ENCODE measurements around the gene ACER1. TPM values are rescaled to one million over a fixed set of nuclear protein-coding genes. Genes with fewer than 3 reads are reported as not detected.
A peak's percentile ranks its signal among the peaks of the same experiment; 100 is the strongest.

The ACER1 gene
- total RNA-seq, 2 donors from 2014 or later = not detected

GRCh38 chr19:6279931-6280591 lies 53.4 kb downstream of the ACER1 start, which contains the start of gene MLLT1:
Gene MLLT1 (minus strand): TSS chr19:6279975. CDS start chr19:6279784, 191 bp downstream.
- no peaks in the 10 kb centered on the region for H3K27me3 ChIP-seq (ENCODE audit: control insufficient read depth, insufficient read depth, low read length, poor library complexity, severe bottlenecking)
- no peak within 1 kb of the TSS for H3K27ac ChIP-seq (ENCODE audit: low read depth, low read length)
- H3K27ac Mint-ChIP-seq = peak within 1 kb of the TSS; percentile 83
- H3K9ac ChIP-seq (ENCODE audit: extremely low read depth, low read length, poor library complexity, severe bottlenecking) = peak within 1 kb of the TSS; percentile 69
- peaks cover 10% of the 10 kb centered on the region for H3K36me3 Mint-ChIP-seq (ENCODE audit: low read depth)
- H3K4me3 ChIP-seq (ENCODE audit: low read length) = peak within 1 kb of the TSS; percentile 92
- TF ChIP-seq CTCF (conservative IDR thresholded peaks at IDR 0.05) = peak; percentile 87
- peaks cover 31% of the 10 kb centered on the region for H3K9me3 Mint-ChIP-seq
- peaks cover 10% of the 10 kb centered on the region for H3K27me3 Mint-ChIP-seq (ENCODE audit: insufficient read depth)
- H3K36me3 ChIP-seq (ENCODE audit: control insufficient read depth, insufficient read depth, low read length) = peaks cover 9% of the 10 kb centered on the region
- WGBS, 2 experiments (ENCODE audit: insufficient coverage in 1 of 2, insufficient read length in 1 of 2) = 8 to 40% methylated on average over 8 to 61 of the region's 66 CpGs
- peaks cover 37% of the 10 kb centered on the region for H3K4me1 Mint-ChIP-seq
- H3K4me3 Mint-ChIP-seq = peak within 1 kb of the TSS; percentile 91
- H3K4me1 ChIP-seq (ENCODE audit: control insufficient read depth, insufficient read depth, low read length) = peaks cover 21% of the 10 kb centered on the region
- H3K9me3 ChIP-seq (ENCODE audit: control insufficient read depth, low read length) = peaks cover 6% of the 10 kb centered on the region
- DNase-seq = peak; percentile 99

- Mint-ChIP-seq H3K4me3 (peak overlapping the region; percentile 91), H3K9me3 (peaks cover 29% of the 10 kb centered on the region), H3K27me3 (ENCODE audit: insufficient read depth) (peaks cover 10% of the 10 kb centered on the region), H3K36me3 (ENCODE audit: low read depth) (peaks cover 10% of the 10 kb centered on the region), H3K4me1 (peaks cover 42% of the 10 kb centered on the region), H3K27ac (no peak overlapping the region)
- Histone ChIP-seq H3K4me3 (ENCODE audit: low read length) (peak overlapping the region; percentile 92), H3K4me1 (ENCODE audit: control insufficient read depth, insufficient read depth, low read length) (peaks cover 26% of the 10 kb centered on the region), H3K9me3 (ENCODE audit: control insufficient read depth, low read length) (peaks cover 6% of the 10 kb centered on the region), H3K36me3 (ENCODE audit: control insufficient read depth, insufficient read depth, low read length) (peaks cover 9% of the 10 kb centered on the region), H3K27me3 (ENCODE audit: control insufficient read depth, insufficient read depth, low read length, poor library complexity, severe bottlenecking) (no peaks in the 10 kb centered on the region), H3K9ac (ENCODE audit: extremely low read depth, low read length, poor library complexity, severe bottlenecking) (peak overlapping the region; percentile 69), H3K27ac (ENCODE audit: low read depth, low read length) (no peak overlapping the region)
- TF ChIP-seq CTCF (conservative IDR thresholded peaks at IDR 0.05) = no peak
- WGBS, 2 experiments (ENCODE audit: insufficient coverage in 1 of 2, insufficient read length in 1 of 2) = 0% methylated on average over 3 to 45 of the region's 59 CpGs
- no peak for DNase-seq
Observed at GRCh38 chr19:6279620-6279930, 53.8 kb downstream of the ACER1 start.

GRCh38 chr19:6278740-6279619 lies 54.4 kb downstream of the ACER1 start:
- Mint-ChIP-seq H3K4me1 (peaks cover 48% of the 10 kb centered on the region), H3K27ac (peak overlapping the region; percentile 83), H3K27me3 (ENCODE audit: insufficient read depth) (peaks cover 10% of the 10 kb centered on the region), H3K4me3 (peak overlapping the region; percentile 91), H3K9me3 (peaks cover 23% of the 10 kb centered on the region), H3K36me3 (ENCODE audit: low read depth) (peaks cover 10% of the 10 kb centered on the region)
- peak; percentile 65 for DNase-seq
- 12 to 24% methylated on average over 16 to 36 of the region's 36 CpGs for WGBS, 2 experiments (ENCODE audit: insufficient coverage in 1 of 2, insufficient read length in 1 of 2)
- peaks cover 9% of the 10 kb centered on the region for H3K36me3 ChIP-seq (ENCODE audit: control insufficient read depth, insufficient read depth, low read length)
- H3K9me3 ChIP-seq (ENCODE audit: control insufficient read depth, low read length) = peaks cover 6% of the 10 kb centered on the region
- no peak overlapping the region for H3K27ac ChIP-seq (ENCODE audit: low read depth, low read length)
- no peak for TF ChIP-seq CTCF (conservative IDR thresholded peaks at IDR 0.05)
- H3K27me3 ChIP-seq (ENCODE audit: control insufficient read depth, insufficient read depth, low read length, poor library complexity, severe bottlenecking) = no peaks in the 10 kb centered on the region
- peak overlapping the region; percentile 69 for H3K9ac ChIP-seq (ENCODE audit: extremely low read depth, low read length, poor library complexity, severe bottlenecking)
- H3K4me3 ChIP-seq (ENCODE audit: low read length) = peak overlapping the region; percentile 92
- peaks cover 31% of the 10 kb centered on the region for H3K4me1 ChIP-seq (ENCODE audit: control insufficient read depth, insufficient read depth, low read length)

Data from endodermal cell (in vitro differentiated cells).